ENCODE results near the gene SGCA. TPM values are rescaled to one million over a fixed set of nuclear protein-coding genes. Genes with fewer than 3 reads are reported as not detected.

SGCA gene
- total and polyA plus RNA-seq, 10 of the 15 experiments (the other 5 are each of a cell fraction or from before 2014, with no cell fraction given), result 0.13 to 2.2 (median 0.50) TPM; not detected in 2

GRCh38 chr17:50172130-50172529 is 6.3 kb downstream of the SGCA start:
- ATAC-seq (no peak), DNase-seq (ENCODE audit: low read depth, low spot score) (no peak), FAIRE-seq (no peak)
- SMC1A ChIA-PET (ENCODE audit: uncharacterized antibody, unreplicated experiment), result interaction anchor here (1.8 to 4.2 kb wide), 2 partner anchors 24 to 103 kb away, joined by 5 to 177 read pairs; no protein-coding TSS in a partner anchor
- BruUV-seq (replicated peaks), result no TSS peak
- Histone ChIP-seq H4K20me1 (ENCODE audit: control insufficient read depth, insufficient read depth) (no peaks in the 10 kb centered on the region), H3K36me3 (ENCODE audit: control insufficient read depth in 2 of 2, insufficient read depth in 2 of 2, low read length in 1 of 2) (no peaks in the 10 kb centered on the region), H2AFZ (ENCODE audit: control insufficient read depth, low read depth, low read length) (no peak overlapping the region), H3K27ac (ENCODE audit: control insufficient read depth, insufficient read depth) (no peak overlapping the region), H3K79me2 (ENCODE audit: control insufficient read depth, insufficient read depth, low read length) (no peaks in the 10 kb centered on the region), H3K9me3 (replicated peaks; ENCODE audit: control insufficient read depth, insufficient read depth, low read length) (no peaks in the 10 kb centered on the region), H3K4me3 (no peak overlapping the region), H3K4me1 (ENCODE audit: control insufficient read depth, insufficient read depth, low read length) (peaks cover 15% of the 10 kb centered on the region), H3K9ac (ENCODE audit: control insufficient read depth, insufficient read depth, low read length) (no peak overlapping the region), H3K27me3 (replicated peaks in 1 of 2; ENCODE audit: control insufficient read depth in 2 of 2, insufficient read depth in 2 of 2, low read length in 1 of 2) (no peaks in the 10 kb centered on the region), H3K4me2 (ENCODE audit: control insufficient read depth, insufficient read depth) (no peak overlapping the region)
- intact Hi-C loops (cut with micrococcal nuclease; ENCODE audit: unreplicated experiment), result no loop called here
- CTCF ChIA-PET, result interaction anchor here (1.0 to 17.0 kb wide), 5 partner anchors 9 to 29 kb away, joined by 3 to 514 read pairs (median 18); partner anchors contain the start of gene COL1A1
- POLR2A ChIA-PET, result interaction anchor here (0.5 to 2.8 kb wide), 2 partner anchors 28 to 1008 kb away, joined by 3 to 9 read pairs; no protein-coding TSS in a partner anchor
- RAD21 ChIA-PET (ENCODE audit: unreplicated experiment), result interaction anchor here (4.5 kb wide), 1 partner anchor 22 kb away, joined by 176 read pairs; no protein-coding TSS in a partner anchor
- in situ Hi-C loops (cut with MboI), result no loop called here
- TF ChIP-seq CBX3 (IDR thresholded peaks at IDR 0.05; ENCODE audit: borderline replicate concordance, low read depth) (no peak), STAT1 (conservative IDR thresholded peaks at IDR 0.05) (no peak), ZNF592 (IDR thresholded peaks at IDR 0.05) (no peak), MEF2A (IDR thresholded peaks at IDR 0.05; ENCODE audit: insufficient read depth, low read depth, low read length) (no peak), PAX8 (IDR thresholded peaks at IDR 0.05) (no peak), ESRRA (IDR thresholded peaks at IDR 0.05; ENCODE audit: low read length) (no peak), POLR2AphosphoS2 (IDR thresholded peaks at IDR 0.05; ENCODE audit: low read depth, low read length) (no peak), IRF5 (IDR thresholded peaks at IDR 0.05; ENCODE audit: borderline replicate concordance) (no peak), IRF4 (IDR thresholded peaks at IDR 0.05; ENCODE audit: low read depth, low read length) (no peak), CTCF (IDR thresholded peaks at IDR 0.05 in 2 of 3, conservative IDR thresholded peaks at IDR 0.05 in 1 of 3; ENCODE audit: control insufficient read depth in 2 of 3, extremely low read depth in 1 of 3, insufficient read depth in 1 of 3, low read depth in 3 of 3, low read length in 3 of 3) (no peak), POLR2A (IDR thresholded peaks at IDR 0.05; ENCODE audit: low read depth, low read length) (no peak), SREBF2 (IDR thresholded peaks at IDR 0.05; ENCODE audit: low read length) (no peak), CREM (IDR thresholded peaks at IDR 0.05; ENCODE audit: low read depth) (no peak), EZH2 (IDR thresholded peaks at IDR 0.05; ENCODE audit: borderline replicate concordance, control insufficient read depth, low read depth, low read length) (no peak)
- 60% methylated on average over 11 of the region's 11 CpGs for WGBS (ENCODE audit: insufficient coverage, insufficient replicate concordance, low lambda C conversion rate, missing lambda C conversion rate)

Measured in GM12878 (cell line).